Loucy (cell line): Measurements from ENCODE around the gene BAZ1A.
"Not testable (repeated sequence)": the region's sequence is repeated elsewhere in the genome, so short reads cannot be mapped to it uniquely, and the experiment has no call there.

ENCODE experiments used
- CTCF ChIP-seq: fragments of 200-600 bp; sonication (generic); conservative IDR thresholded peaks from 2 replicates; pipeline ENCODE4 v1.5.1; 2014; ENCODE audit warnings: mild to moderate bottlenecking, antibody characterized with exemption, low read length
- EZH2phosphoT487 ChIP-seq: fragments of 200-600 bp; IDR thresholded peaks from 2 replicates; pipeline ENCODE4 v1.6.1; 2018; ENCODE audit warnings: antibody characterized with exemption, mild to moderate bottlenecking, moderate library complexity, borderline replicate concordance

- not testable (repeated sequence) for TF ChIP-seq EZH2phosphoT487, CTCF
Observed at GRCh38 chr14:34737079-34737478, 138.1 kb downstream of the BAZ1A start.
